Measurements from ENCODE around the gene BCL2L12.
"Not testable (repeated sequence)": the region's sequence is repeated elsewhere in the genome, so short reads cannot be mapped to it uniquely, and the experiment has no call there.

The BCL2L12 gene

DNA sequence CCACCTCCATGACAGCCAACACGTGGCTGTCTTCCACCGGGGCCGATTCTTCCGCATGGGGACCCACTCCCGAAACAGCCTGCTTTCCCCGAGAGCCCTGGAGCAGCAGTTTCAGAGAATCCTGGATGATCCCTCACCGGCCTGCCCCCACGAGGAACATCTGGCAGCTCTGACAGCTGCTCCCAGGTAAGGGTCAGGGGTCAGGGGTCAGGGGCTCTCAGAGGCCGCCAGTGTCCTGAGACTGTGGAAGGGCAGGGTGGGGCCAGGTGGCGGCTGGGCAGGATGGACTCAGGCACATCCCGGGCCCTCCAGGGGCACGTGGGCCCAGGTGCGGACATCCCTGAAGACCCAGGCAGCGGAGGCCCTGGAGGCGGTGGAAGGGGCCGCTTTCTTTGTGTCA is 40.2 kb downstream of the BCL2L12 start:
- no peak for DNase-seq (ENCODE audit: low read depth in 2 of 2)

DNA sequence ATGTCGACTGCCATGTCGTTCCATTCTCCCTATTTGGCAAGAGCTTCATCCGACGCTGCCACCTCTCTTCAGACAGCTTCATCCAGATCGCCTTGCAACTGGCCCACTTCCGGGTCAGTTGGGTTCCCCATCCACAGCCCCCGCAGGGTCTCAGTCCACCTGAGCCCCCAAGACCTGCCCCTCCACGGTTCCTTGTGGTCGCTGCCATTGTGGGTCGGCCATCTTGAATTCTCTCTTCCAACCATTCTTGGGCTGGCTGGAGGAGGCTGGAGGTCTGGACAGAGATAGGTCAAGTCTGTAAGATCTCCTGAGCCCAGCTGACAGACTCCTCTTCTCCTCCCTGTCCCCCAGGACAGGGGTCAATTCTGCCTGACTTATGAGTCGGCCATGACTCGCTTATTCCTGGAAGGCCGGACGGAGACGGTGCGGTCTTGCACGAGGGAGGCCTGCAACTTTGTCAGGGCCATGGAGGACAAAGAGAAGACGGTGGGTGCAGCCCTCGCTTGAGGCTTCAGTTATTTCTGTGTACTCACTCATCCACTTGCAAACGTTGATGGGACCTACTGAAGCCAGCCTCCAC is 44.7 kb downstream of the BCL2L12 start:
- no peak for DNase-seq (ENCODE audit: low read depth in 2 of 2)

DNA sequence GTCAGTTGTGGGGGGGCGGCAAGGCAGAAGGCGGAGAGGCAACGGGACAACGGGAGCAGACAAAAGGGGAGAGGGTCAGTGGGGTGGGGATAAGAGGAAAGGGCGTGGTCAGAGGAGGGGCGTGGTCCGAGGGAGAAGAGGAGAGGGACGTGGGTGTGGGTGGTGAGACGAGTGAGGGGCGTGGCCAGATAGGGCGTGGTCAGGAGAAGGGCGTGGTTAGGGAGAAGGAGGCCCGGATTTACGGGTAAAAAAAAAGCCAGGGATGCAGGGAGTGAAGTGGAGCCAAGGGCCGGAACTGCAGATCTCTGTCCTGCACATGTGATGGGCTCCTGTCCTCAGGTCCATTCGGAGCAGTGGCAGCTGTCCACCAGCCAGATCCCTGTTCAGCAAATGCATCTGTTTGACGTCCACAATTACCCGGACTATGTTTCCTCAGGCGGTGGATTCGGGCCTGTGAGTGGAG is 46.7 kb downstream of the BCL2L12 start:
- DNase-seq (ENCODE audit: low read depth in 2 of 2): no peak

DNA sequence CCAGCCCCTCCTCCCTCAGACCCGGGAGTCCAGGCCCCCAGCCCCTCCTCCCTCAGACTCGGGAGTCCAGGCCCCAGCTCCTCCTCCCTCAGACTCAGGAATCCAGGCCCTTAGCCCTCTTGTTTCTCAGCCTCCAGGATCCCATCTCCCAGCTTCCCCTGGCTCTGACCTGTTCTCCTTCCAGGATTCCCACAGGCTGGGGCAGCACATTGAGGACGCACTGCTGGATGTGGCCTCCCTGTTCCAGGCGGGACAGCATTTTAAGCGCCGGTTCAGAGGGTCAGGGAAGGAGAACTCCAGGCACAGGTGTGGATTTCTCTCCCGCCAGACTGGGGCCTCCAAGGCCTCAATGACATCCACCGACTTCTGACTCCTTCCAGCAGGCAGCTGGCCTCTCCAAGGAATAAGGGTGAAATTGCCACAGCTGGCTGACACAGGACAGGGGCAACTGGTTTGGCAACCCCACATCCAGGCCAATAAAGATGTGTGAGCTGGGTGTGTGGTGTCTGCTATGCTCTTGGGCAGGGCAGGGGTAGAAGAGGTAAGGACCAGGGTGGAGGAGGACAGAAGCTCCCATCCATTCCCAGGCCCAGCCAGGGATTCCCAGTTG is 47.6 kb downstream of the BCL2L12 start:
- DNase-seq (ENCODE audit: low read depth in 2 of 2): no peak

- DNase-seq (ENCODE audit: low read depth in 2 of 2): no peak
Observed at GRCh38 chr19:49716154-49716553, 50.4 kb downstream of the BCL2L12 start.

DNA sequence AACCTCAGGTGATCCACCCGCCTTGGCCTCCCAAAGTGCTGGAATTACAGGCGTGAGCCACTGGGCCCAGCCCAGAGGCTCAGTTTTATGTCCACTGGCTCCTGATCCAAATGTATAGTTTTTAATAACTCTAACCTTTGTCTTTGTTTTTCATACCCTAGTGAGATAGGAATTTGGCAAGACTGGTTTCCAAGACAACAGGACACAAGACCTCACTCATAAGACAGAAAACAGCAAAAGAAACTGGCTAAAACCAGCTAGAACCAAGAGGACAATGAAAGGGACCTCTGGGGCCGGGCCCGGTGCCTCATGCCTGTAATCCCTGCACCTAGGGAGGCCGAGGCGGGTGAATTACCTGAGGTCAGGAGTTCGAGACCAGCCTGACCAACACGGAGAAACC is 52.8 kb downstream of the BCL2L12 start:
- no peak for DNase-seq (ENCODE audit: low read depth in 2 of 2)

- DNase-seq (ENCODE audit: low read depth in 2 of 2): no peak
Observed at GRCh38 chr19:49718991-49719390, 53.3 kb downstream of the BCL2L12 start.

GRCh38 chr19:49719420-49719819 is 53.7 kb downstream of the BCL2L12 start:
- not testable (repeated sequence) for DNase-seq (ENCODE audit: low read depth in 2 of 2)
